Motor neuron (in vitro differentiated cells): ENCODE results near the gene ZC3H12D. TPM values are rescaled to one million over a fixed set of nuclear protein-coding genes. Genes with fewer than 3 reads are reported as not detected.
"Not testable (repeated sequence)": the region's sequence is repeated elsewhere in the genome, so short reads cannot be mapped to it uniquely, and the experiment has no call there.

Source experiments
- ATAC-seq, 8 experiments: fragments of 200-7000 bp; cut with Tn5 transposase; replicated peaks in 6 of 8; 2 replicates each; pipeline ENCODE4 v1.8.0; 2021; ENCODE audit warnings: mild to moderate bottlenecking in 8 of 8, moderate library complexity in 8 of 8
- H3K27ac ChIP-seq, 2 donors: fragments of 250-450 bp; sonication (Bioruptor Pico); 2 replicates each; pipeline ENCODE4 v1.9.0; 2021; ENCODE audit warnings: antibody characterized with exemption in 2 of 2, mild to moderate bottlenecking in 2 of 2, moderate library complexity in 1 of 2
- H3K4me1 ChIP-seq, 2 donors: fragments of 250-450 bp; sonication (Bioruptor Pico); replicated peaks in 1 of 2; 2 replicates each; pipeline ENCODE4 v1.6.1; 2021; ENCODE audit warnings: antibody characterized with exemption in 2 of 2, mild to moderate bottlenecking in 2 of 2, moderate library complexity in 1 of 2
- H3K4me3 ChIP-seq, 5 donors: fragments of 250-450 bp; sonication (Bioruptor Pico); 2 replicates each; pipeline ENCODE4 v1.9.0; 2021; ENCODE audit warnings: antibody characterized with exemption in 5 of 5, mild to moderate bottlenecking in 5 of 5, moderate library complexity in 4 of 5
- WGBS, 10 experiments: fragments of 450-650 bp; shearing (Covaris generic); methylation state at CpG; one replicate each; pipeline ENCODE4 v1.0.0; 2022; 5-methylcytosine and 5-hydroxymethylcytosine counted together
- in situ Hi-C, 9 experiments: fragments of 400-800 bp; cut with MboI; loops; one replicate each; pipeline ENCODE4 v1.15.0; 2021; ENCODE audit warnings: low sequenced_read_pairs in 9 of 9, low pct_unique_long_range_greater_than_20kb in 2 of 9; ENCODE audit not compliant: unreplicated experiment in 9 of 9
- total RNA-seq, 8 experiments: library from RNA; unstranded; fragments of 300-600 nt; gene quantifications; 2 replicates each; pipeline versions ENCODE4 v1.2.3 to v1.2.4, GENCODE V29; 2022

ZC3H12D gene
- total RNA-seq, 8 experiments from 2014 or later: 0.13 to 6.0 (median 0.56) TPM

GRCh38 chr6:149451376-149452036 lies 33.3 kb downstream of the ZC3H12D start:
- H3K4me3 ChIP-seq: peak overlapping the region in 3 of 5 donors; percentile 12 to 22 (median 21)
- H3K27ac ChIP-seq: no peak overlapping the region
- H3K4me1 ChIP-seq: no peaks in the 10 kb centered on the region
- in situ Hi-C loops: no loop called here
- peak in 5 of 8 experiments; percentile 16 to 63 (median 39) for ATAC-seq
- WGBS, 10 experiments: 70 to 100% (median 85%) methylated on average over 1 to 3 of the region's 47 CpGs; no CpG with 5 or more reads in 6 of the 10 experiments

- H3K4me3 ChIP-seq: peak overlapping the region in 4 of 5 donors; percentile 12 to 22 (median 16)
- no peak overlapping the region for H3K27ac ChIP-seq
- no peaks in the 10 kb centered on the region for H3K4me1 ChIP-seq
- peak in 7 of 8 experiments; percentile 7 to 61 (median 21) for ATAC-seq
- 0 to 28% (median 4%) methylated on average over 2 to 9 of the region's 89 CpGs; no CpG with 5 or more reads in 7 of the 10 experiments for WGBS, 10 experiments
- in situ Hi-C loops: no loop called here
These were observed 34.0 kb downstream of the ZC3H12D start for GRCh38 chr6:149450679-149451375.

- ATAC-seq: no peak
- in situ Hi-C loops: loop anchor here in 5 of 9 experiments (25.0 kb wide), 2 partner anchors 363 to 413 kb away; no protein-coding TSS in a partner anchor
- 85 to 100% (median 100%) methylated on average over 1 to 5 of the region's 14 CpGs; no CpG with 5 or more reads in 4 of the 10 experiments for WGBS, 10 experiments
- H3K27ac ChIP-seq: no peak overlapping the region
- no peak overlapping the region for H3K4me3 ChIP-seq
- no peaks in the 10 kb centered on the region for H3K4me1 ChIP-seq
These were observed 34.8 kb downstream of the ZC3H12D start for GRCh38 chr6:149449831-149450678.

GRCh38 chr6:149448821-149449453 lies 35.9 kb downstream of the ZC3H12D start:
- no peak for ATAC-seq
- H3K4me3 ChIP-seq: no peak overlapping the region
- no peak overlapping the region for H3K27ac ChIP-seq
- in situ Hi-C loops: loop anchor here in 5 of 9 experiments (25.0 kb wide), 2 partner anchors 362 to 412 kb away; no protein-coding TSS in a partner anchor
- 62 to 100% (median 82%) methylated on average over 1 to 4 of the region's 5 CpGs; no CpG with 5 or more reads in 7 of the 10 experiments for WGBS, 10 experiments
- no peaks in the 10 kb centered on the region for H3K4me1 ChIP-seq

GRCh38 chr6:149446791-149447376 lies 37.9 kb downstream of the ZC3H12D start:
- no peak overlapping the region for H3K4me3 ChIP-seq
- in situ Hi-C loops: loop anchor here in 5 of 9 experiments (25.0 kb wide), 2 partner anchors 360 to 410 kb away; no protein-coding TSS in a partner anchor
- no peak overlapping the region for H3K27ac ChIP-seq
- H3K4me1 ChIP-seq: peaks cover under 1 to 2% of the 10 kb centered on the region in 2 donors
- WGBS, 10 experiments: 20 to 100% (median 60%) methylated on average over 1 to 4 of the region's 5 CpGs; no CpG with 5 or more reads in 3 of the 10 experiments
- ATAC-seq: no peak

GRCh38 chr6:149445573-149445972 lies 39.2 kb downstream of the ZC3H12D start:
- in situ Hi-C loops: loop anchor here in 5 of 9 experiments (25.0 kb wide), 2 partner anchors 358 to 408 kb away; no protein-coding TSS in a partner anchor
- no peak for ATAC-seq
- Histone ChIP-seq H3K4me3 (no peak overlapping the region), H3K4me1 (peaks cover 14 to 15% of the 10 kb centered on the region in 2 donors), H3K27ac (no peak overlapping the region)
- WGBS, 10 experiments: 40 to 100% (median 83%) methylated on average over 1 to 5 of the region's 7 CpGs; no CpG with 5 or more reads in 3 of the 10 experiments

GRCh38 chr6:149445095-149445466 lies 39.7 kb downstream of the ZC3H12D start:
- no peak overlapping the region for H3K4me3 ChIP-seq
- in situ Hi-C loops: loop anchor here in 5 of 9 experiments (25.0 kb wide), 2 partner anchors 358 to 408 kb away; no protein-coding TSS in a partner anchor
- peaks cover 15 to 20% of the 10 kb centered on the region in 2 donors for H3K4me1 ChIP-seq
- no peak overlapping the region for H3K27ac ChIP-seq
- ATAC-seq: no peak
- WGBS, 10 experiments: 40 to 85% methylated on average over 1 to 4 of the region's 6 CpGs; no CpG with 5 or more reads in 8 of the 10 experiments

GRCh38 chr6:149444360-149445094 lies 40.3 kb downstream of the ZC3H12D start:
- ATAC-seq, H3K27ac ChIP-seq, H3K4me3 ChIP-seq: not testable (repeated sequence)
- in situ Hi-C loops: loop anchor here in 5 of 9 experiments (25.0 kb wide), 2 partner anchors 357 to 407 kb away; no protein-coding TSS in a partner anchor
- H3K4me1 ChIP-seq: peaks cover 15 to 24% of the 10 kb centered on the region in 2 donors
- 80 to 100% (median 90%) methylated on average over 1 to 3 of the region's 3 CpGs; no CpG with 5 or more reads in 6 of the 10 experiments for WGBS, 10 experiments

GRCh38 chr6:149443411-149444181 lies 41.2 kb downstream of the ZC3H12D start:
- no peak overlapping the region for H3K4me3 ChIP-seq
- in situ Hi-C loops: loop anchor here in 5 of 9 experiments (25.0 kb wide), 2 partner anchors 356 to 406 kb away; no protein-coding TSS in a partner anchor
- peaks cover 15 to 24% of the 10 kb centered on the region in 2 donors for H3K4me1 ChIP-seq
- H3K27ac ChIP-seq: no peak overlapping the region
- no peak for ATAC-seq
- WGBS, 10 experiments: 20 to 88% (median 79%) methylated on average over 1 to 8 of the region's 8 CpGs; no CpG with 5 or more reads in 2 of the 10 experiments

- H3K4me1 ChIP-seq: peaks cover 15 to 24% of the 10 kb centered on the region in 2 donors
- ATAC-seq: peak in 3 of 8 experiments; percentile 2 to 26 (median 16)
- peak overlapping the region; percentile 53 to 54 for H3K27ac ChIP-seq
- whole genome bisulfite sequencing, 10 experiments: 0 to 100% (median 78%) methylated on average over 1 to 8 of the region's 9 CpGs; no CpG with 5 or more reads in 3 of the 10 experiments
- in situ Hi-C loops: loop anchor here in 5 of 9 experiments (25.0 kb wide), 2 partner anchors 354 to 404 kb away; no protein-coding TSS in a partner anchor
- H3K4me3 ChIP-seq: no peak overlapping the region
These were observed 43.1 kb downstream of the ZC3H12D start for GRCh38 chr6:149441740-149442139.
